Astrocyte (in vitro differentiated cells and primary cell): ENCODE data around the gene GNE.

ENCODE experiments used
- EZH2 ChIP-seq: IDR thresholded peaks from 2 replicates; pipeline ENCODE4 v1.6.1; 2012; ENCODE audit warnings: mild to moderate bottlenecking, low read length, inconsistent platforms; ENCODE audit not compliant: insufficient read depth
- TF ChIP-seq, protein P1 (sequence below): IDR thresholded peaks from 2 replicates; pipeline ENCODE4 v1.5.1; 2011; ENCODE audit warnings: low read depth, mild to moderate bottlenecking, inconsistent platforms, low read length, moderate library complexity; ENCODE audit not compliant: insufficient read depth

DNA sequence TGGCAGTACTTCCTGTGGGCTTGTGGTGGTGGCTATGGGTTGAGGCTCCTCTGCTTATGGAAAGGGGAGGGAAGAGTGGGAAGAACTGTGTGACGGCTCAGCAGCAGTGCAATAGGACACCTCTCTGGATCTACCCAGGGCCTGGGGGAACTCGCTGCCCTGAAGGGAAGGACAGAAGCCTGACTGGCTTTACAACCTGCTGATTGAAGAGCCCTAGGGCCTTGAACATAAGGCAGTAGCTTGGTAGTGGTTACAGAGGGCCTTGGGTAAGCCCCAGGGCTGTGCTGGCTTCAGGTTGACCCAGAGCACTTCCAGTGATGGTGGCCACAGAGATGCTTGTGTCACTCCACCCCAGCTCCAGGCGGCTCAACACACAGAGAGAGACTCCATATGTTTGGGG, 83.5 kb downstream of the GNE start:
- TF ChIP-seq, protein P1, sequence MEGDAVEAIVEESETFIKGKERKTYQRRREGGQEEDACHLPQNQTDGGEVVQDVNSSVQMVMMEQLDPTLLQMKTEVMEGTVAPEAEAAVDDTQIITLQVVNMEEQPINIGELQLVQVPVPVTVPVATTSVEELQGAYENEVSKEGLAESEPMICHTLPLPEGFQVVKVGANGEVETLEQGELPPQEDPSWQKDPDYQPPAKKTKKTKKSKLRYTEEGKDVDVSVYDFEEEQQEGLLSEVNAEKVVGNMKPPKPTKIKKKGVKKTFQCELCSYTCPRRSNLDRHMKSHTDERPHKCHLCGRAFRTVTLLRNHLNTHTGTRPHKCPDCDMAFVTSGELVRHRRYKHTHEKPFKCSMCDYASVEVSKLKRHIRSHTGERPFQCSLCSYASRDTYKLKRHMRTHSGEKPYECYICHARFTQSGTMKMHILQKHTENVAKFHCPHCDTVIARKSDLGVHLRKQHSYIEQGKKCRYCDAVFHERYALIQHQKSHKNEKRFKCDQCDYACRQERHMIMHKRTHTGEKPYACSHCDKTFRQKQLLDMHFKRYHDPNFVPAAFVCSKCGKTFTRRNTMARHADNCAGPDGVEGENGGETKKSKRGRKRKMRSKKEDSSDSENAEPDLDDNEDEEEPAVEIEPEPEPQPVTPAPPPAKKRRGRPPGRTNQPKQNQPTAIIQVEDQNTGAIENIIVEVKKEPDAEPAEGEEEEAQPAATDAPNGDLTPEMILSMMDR, result no peak
- TF ChIP-seq EZH2, result no peak
